Measurements from ENCODE around the gene PPARD. TPM values are rescaled to one million over a fixed set of nuclear protein-coding genes. Genes with fewer than 3 reads are reported as not detected.
"Not testable (repeated sequence)": the region's sequence is repeated elsewhere in the genome, so short reads cannot be mapped to it uniquely, and the experiment has no call there.

Gene PPARD
- total and polyA plus RNA-seq, 11 donors: 10.0 to 23.8 (median 13.8) TPM

- H3K9me3 ChIP-seq: peaks cover 0 to 24% (median 12%) of the 10 kb centered on the region in 12 donors
- TF ChIP-seq CTCF (IDR thresholded peaks at IDR 0.05): no peak
- TF ChIP-seq POLR2A (IDR thresholded peaks at IDR 0.05): no peak
- intact Hi-C loops (cut with DNase I): no loop called here
- no peak overlapping the region for H3K4me3 ChIP-seq
- H3K36me3 ChIP-seq: peaks cover 0 to 35% (median 33%) of the 10 kb centered on the region in 9 donors
- no peaks in the 10 kb centered on the region for H3K27me3 ChIP-seq
- 90 to 93% (median 90%) methylated on average over 10 of the region's 10 CpGs for WGBS, 4 donors
- ATAC-seq (no peak), DNase-seq (no peak)
- H3K4me1 ChIP-seq: peaks cover 0 to 17% (median 0%) of the 10 kb centered on the region in 12 donors
- H3K27ac ChIP-seq: no peak overlapping the region
Measured at GRCh38 chr6:35428421-35429149, 86.2 kb downstream of the PPARD start.

DNA sequence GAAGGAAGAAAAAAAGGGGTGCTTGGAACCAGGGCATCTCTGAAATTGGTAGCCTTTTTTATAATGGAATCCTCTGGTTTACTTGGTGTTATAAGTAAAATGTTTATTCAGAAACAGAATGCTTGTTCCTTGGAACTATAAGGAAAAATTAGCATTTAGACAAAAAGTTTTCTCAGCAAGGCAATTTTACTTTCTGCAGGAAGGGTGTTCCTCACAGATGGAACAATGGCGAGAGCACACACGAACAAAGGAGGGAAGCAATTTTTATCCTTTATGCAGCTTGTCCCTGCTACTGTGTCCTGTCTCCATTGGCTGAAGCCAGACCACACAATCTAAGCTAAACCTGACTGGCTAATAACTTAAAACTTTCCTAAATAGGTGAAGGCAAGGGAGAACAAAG lies 87.1 kb downstream of the PPARD start:
- Histone ChIP-seq H3K4me1 (peaks cover 0 to 17% (median 0%) of the 10 kb centered on the region in 12 donors), H3K27ac (no peak overlapping the region), H3K9me3 (peaks cover 0 to 24% (median 12%) of the 10 kb centered on the region in 12 donors), H3K36me3 (peaks cover 0 to 28% (median 26%) of the 10 kb centered on the region in 9 donors), H3K27me3 (no peaks in the 10 kb centered on the region), H3K4me3 (no peak overlapping the region)
- DNase-seq (no peak), ATAC-seq (no peak)
- 82 to 93% (median 89%) methylated on average over 2 of the region's 2 CpGs for WGBS, 4 donors
- intact Hi-C loops (cut with DNase I): no loop called here
- no peak for TF ChIP-seq POLR2A (IDR thresholded peaks at IDR 0.05)
- TF ChIP-seq CTCF (IDR thresholded peaks at IDR 0.05): no peak

DNA sequence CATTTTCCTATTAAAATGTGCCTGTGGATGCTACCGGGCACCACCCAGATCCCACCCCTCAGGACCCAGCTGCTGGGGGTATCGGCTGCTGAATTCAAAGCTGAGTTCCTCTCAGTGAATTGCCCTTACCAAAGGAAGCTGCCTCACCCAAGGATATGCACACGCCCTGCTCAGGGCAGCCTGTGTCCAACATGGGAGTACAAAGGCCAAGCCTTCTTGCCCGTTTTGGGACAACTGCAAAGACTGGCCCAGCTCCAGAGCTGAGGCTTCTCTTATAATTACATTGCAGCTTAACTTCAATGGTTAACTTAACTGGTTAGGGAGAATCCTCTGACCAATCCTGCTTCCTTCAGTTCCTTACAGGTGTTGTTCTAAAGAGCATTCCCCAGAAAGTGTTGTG lies 89.9 kb downstream of the PPARD start:
- 56 to 73% (median 61%) methylated on average over 4 of the region's 4 CpGs for WGBS, 4 donors
- H3K36me3 ChIP-seq: peaks cover 0 to under 1% (median 0%) of the 10 kb centered on the region in 9 donors
- TF ChIP-seq POLR2A (IDR thresholded peaks at IDR 0.05): no peak
- TF ChIP-seq CTCF (IDR thresholded peaks at IDR 0.05): no peak
- intact Hi-C loops (cut with DNase I): no loop called here
- no peak overlapping the region for H3K4me3 ChIP-seq
- no peak overlapping the region for H3K27ac ChIP-seq
- peaks cover 0 to 9% (median 0%) of the 10 kb centered on the region in 12 donors for H3K4me1 ChIP-seq
- H3K27me3 ChIP-seq: no peaks in the 10 kb centered on the region
- ATAC-seq: no peak
- no peak for DNase-seq
- peaks cover 0 to 24% (median 12%) of the 10 kb centered on the region in 12 donors for H3K9me3 ChIP-seq

GRCh38 chr6:35432702-35433101 lies 90.3 kb downstream of the PPARD start:
- H3K27me3 ChIP-seq; H3K27ac ChIP-seq; intact Hi-C loops (cut with DNase I); H3K36me3 ChIP-seq; H3K4me3 ChIP-seq; DNase-seq; ATAC-seq; H3K4me1 ChIP-seq: not testable (repeated sequence)
- 76 to 80% (median 78%) methylated on average over 3 of the region's 3 CpGs for WGBS, 4 donors
- H3K9me3 ChIP-seq: peaks cover 0 to 24% (median 12%) of the 10 kb centered on the region in 12 donors
